Retinal pigment epithelial cell (primary cell): ENCODE measurements around the gene NKX3-2.

Experiments
- DNase-seq: peaks from one replicate; pipeline ENCODE4 v3.0.0-alpha.2; 2010; ENCODE audit warnings: low read depth
- H3K4me3 ChIP-seq: 2 replicates; pipeline ENCODE4 v1.5.1; 2011; ENCODE audit warnings: mild to moderate bottlenecking, low read length, control low read depth, moderate library complexity
- TF ChIP-seq, protein P1 (sequence below): conservative IDR thresholded peaks from 2 replicates; pipeline ENCODE4 v1.5.1; 2011; ENCODE audit warnings: low read depth, low read length, control low read depth, inconsistent platforms

NKX3-2 gene

DNA sequence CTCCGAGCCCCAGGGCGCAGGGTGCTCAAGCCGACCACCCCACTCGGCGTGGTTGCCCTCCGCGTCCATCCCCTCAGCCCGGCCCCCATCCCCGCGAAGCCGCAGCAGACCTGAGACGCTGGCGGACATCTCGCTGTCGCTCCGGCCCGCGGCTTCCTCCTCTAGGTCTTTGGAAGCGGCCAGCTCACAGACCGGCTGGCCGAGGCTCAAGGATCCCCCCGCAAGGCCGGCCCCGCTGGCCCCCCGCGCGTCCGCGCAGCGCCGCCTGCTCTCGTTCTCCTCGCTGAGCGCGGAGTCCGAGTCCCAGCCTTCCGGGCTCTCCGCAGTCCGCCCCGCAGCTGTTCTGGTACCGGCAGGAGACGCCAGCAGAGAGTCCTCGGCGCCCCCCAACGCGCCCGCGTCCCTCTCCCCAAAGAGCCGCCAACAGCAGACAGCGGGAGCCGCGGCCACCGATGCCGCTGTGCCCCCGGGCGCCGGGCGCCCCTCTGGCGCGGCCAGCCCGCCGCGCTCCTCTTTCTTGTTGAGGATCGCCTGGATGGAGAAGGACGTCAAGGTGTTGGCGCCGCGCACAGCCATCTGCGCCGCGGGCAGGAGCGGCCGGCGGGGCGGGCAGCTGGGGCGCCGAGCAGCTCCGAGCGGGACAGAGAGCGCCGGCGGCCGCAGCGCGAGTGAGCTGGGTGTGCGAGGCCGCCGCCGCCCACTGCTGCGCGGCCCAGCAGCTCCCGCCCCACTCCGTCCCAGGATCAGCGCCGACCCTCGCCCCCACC, at the start of gene NKX3-2:
NKX3-2 (minus strand) TSS at position 670 of the 767 bp plus-strand sequence; CDS start at position 576, 94 bp downstream.
- TF ChIP-seq, protein P1, sequence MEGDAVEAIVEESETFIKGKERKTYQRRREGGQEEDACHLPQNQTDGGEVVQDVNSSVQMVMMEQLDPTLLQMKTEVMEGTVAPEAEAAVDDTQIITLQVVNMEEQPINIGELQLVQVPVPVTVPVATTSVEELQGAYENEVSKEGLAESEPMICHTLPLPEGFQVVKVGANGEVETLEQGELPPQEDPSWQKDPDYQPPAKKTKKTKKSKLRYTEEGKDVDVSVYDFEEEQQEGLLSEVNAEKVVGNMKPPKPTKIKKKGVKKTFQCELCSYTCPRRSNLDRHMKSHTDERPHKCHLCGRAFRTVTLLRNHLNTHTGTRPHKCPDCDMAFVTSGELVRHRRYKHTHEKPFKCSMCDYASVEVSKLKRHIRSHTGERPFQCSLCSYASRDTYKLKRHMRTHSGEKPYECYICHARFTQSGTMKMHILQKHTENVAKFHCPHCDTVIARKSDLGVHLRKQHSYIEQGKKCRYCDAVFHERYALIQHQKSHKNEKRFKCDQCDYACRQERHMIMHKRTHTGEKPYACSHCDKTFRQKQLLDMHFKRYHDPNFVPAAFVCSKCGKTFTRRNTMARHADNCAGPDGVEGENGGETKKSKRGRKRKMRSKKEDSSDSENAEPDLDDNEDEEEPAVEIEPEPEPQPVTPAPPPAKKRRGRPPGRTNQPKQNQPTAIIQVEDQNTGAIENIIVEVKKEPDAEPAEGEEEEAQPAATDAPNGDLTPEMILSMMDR = no peak
- H3K4me3 ChIP-seq = peak within 1 kb of the TSS; percentile 56
- no peak for DNase-seq

DNA sequence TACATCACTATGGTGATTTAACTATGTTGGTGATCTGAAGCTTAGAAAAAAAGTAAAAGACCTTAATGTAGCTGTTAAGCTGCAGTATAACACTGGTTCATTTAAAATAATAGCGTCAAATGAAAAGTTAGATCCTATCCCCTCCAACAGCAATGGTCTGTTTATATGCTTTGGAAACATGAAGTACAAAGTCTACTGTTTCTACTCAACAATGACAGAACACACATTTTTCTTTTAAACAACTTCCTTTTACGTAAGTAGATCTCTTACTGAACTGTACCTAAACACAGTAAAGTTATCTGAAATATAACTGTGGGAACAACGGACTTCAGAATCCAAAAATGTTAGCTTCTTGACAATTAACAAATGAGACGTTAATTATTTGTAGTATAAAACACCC, 47.9 kb upstream of the NKX3-2 start:
- no peak for DNase-seq
- TF ChIP-seq, protein P1 = no peak
- no peak overlapping the region for H3K4me3 ChIP-seq

DNA sequence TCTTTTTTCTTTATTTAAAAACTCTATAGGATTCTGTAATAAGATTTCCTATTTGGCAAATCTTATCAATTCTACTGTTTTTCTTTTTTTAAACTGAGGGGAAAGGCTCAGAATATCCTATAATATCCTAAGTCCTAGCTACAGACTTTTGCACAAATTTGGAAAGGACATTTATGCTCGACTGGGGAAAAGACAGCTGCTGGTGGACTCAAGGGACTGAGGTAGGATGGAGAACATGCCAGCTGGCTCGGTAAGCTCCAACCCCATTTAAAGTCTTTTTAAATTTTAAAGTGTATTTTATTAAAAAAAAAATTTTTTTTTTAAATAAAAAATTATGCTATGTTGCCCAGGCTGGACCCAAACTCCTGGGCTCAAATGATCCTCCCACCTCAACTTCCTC, 46.5 kb upstream of the NKX3-2 start:
- no peak overlapping the region for H3K4me3 ChIP-seq
- TF ChIP-seq, protein P1 = no peak
- DNase-seq = no peak

DNA sequence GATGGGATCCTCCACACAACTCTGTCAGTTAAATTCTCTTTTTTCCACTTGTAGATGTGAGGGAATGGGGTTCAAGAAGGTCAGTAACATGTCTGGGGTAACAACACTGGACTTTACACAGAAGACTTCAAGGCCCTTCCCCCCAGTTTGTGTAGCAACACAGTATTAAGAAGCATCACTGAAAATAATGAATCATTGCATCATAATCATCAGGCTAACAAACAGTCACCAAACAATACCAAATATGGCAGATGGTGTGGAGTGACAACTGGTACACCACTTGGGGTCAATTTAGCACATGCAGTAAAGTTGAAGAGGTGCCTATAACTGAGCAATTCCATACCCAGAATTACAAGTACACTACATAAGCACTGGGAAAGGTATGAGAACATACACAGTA, 44.6 kb upstream of the NKX3-2 start:
- no peak overlapping the region for H3K4me3 ChIP-seq
- TF ChIP-seq, protein P1 = no peak
- no peak for DNase-seq

DNA sequence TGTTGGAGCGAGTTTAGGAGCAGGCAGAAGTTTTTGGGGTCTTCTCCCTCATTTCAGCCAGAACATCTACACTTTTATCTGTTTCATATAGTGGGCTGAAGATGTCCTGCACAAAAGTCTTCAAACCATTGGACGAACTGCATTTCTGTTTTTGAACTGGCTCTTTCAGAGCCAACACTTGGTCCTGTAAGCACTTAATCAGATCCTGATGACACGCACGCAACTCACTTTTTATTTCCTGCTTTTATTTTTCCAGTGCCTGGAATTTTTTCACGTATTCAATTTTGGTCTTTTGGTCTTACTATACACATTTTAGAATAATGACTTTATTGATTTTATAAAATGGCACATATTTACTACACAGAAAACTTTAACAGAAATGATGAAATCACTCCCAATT, 40.2 kb upstream of the NKX3-2 start:
- no peak for DNase-seq
- TF ChIP-seq, protein P1 = no peak
- no peak overlapping the region for H3K4me3 ChIP-seq

DNA sequence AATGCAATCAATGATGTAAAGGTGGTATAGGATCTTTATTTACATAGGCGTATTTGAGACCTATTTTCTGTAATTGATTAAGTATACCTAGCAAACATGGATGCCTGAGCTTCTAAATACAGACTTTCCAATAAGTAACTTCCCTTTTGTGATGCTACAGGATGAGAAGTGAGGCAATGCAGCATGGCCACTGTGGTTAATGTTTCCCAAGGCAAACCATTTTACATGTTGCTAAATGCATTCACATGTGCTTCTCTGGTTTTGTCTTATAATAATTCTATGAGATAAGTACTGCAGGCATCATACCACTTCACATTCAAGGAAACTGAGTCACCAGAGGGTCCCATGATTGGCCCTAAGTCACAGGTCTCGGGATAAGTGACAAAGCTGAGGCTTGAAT, 35.7 kb upstream of the NKX3-2 start:
- TF ChIP-seq, protein P1 = no peak
- DNase-seq = no peak
- H3K4me3 ChIP-seq = no peak overlapping the region

DNA sequence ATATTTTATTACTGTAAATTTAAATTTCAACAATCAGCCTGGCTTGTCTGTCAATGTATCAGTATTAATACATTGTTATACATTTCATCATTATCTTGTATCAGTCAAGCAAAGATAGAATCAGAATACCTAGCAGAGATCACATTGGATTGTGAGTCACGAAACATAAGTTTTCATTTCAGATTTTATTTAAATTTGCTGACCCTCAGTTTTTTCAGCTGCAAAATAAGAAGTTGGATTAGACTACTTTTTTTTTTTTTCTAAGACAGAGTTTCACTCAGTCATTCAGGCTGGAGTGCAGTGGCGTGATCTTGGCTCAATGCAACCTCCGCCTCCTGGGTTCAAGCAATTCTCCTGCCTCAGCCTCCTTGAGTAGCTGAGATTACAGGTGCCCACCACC, 33.4 kb upstream of the NKX3-2 start:
- TF ChIP-seq, protein P1 = no peak
- DNase-seq = no peak
- H3K4me3 ChIP-seq = no peak overlapping the region
